ENCODE results near the gene CDK6. TPM values are rescaled to one million over a fixed set of nuclear protein-coding genes. Genes with fewer than 3 reads are reported as not detected.
A peak's percentile ranks its signal among the peaks of the same experiment; 100 is the strongest.

The CDK6 gene
- total RNA-seq, 2 experiments from 2014 or later, result 130 to 138 TPM

DNA sequence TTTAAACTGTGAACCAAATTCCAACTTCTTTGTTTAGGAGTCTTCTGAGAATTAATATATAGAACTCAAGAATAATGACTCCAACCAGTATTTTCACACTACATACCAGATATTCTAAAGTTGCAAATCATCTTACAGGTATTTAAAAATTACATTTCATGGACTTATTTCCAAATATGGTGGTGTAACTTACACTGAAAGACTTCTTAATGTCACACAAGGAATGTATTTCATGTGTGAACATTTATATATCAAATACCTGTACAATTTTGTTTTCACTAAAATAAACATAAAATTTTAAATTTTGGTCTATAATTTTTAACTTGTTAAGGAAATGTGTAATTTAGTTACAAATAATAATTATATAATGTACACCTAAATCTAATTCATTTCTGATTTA, 2.6 kb upstream of the CDK6 start:
- Mint-ChIP-seq H3K27ac (no peak overlapping the region), H3K4me3 (no peak overlapping the region), H3K36me3 (ENCODE audit: low read depth) (peaks cover 6% of the 10 kb centered on the region), H3K9me3 (peaks cover 3% of the 10 kb centered on the region), H3K4me1 (ENCODE audit: low read depth) (peaks cover 19% of the 10 kb centered on the region), H3K27me3 (peaks cover 24% of the 10 kb centered on the region)
- POLR2A ChIA-PET, result interaction anchor here (0.7 kb wide), 1 partner anchor 15 kb away, joined by 3 read pairs; no protein-coding TSS in a partner anchor
- CTCF ChIA-PET, result interaction anchor here (0.8 to 2.2 kb wide), 2 partner anchors 33 to 65 kb away, joined by 3 to 6 read pairs; no protein-coding TSS in a partner anchor
- DNase-seq (no peak), ATAC-seq (no peak)
- intact Hi-C loops (cut with micrococcal nuclease), result no loop called here
- TF ChIP-seq, protein P1, sequence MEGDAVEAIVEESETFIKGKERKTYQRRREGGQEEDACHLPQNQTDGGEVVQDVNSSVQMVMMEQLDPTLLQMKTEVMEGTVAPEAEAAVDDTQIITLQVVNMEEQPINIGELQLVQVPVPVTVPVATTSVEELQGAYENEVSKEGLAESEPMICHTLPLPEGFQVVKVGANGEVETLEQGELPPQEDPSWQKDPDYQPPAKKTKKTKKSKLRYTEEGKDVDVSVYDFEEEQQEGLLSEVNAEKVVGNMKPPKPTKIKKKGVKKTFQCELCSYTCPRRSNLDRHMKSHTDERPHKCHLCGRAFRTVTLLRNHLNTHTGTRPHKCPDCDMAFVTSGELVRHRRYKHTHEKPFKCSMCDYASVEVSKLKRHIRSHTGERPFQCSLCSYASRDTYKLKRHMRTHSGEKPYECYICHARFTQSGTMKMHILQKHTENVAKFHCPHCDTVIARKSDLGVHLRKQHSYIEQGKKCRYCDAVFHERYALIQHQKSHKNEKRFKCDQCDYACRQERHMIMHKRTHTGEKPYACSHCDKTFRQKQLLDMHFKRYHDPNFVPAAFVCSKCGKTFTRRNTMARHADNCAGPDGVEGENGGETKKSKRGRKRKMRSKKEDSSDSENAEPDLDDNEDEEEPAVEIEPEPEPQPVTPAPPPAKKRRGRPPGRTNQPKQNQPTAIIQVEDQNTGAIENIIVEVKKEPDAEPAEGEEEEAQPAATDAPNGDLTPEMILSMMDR (IDR thresholded peaks at IDR 0.05), result no peak

DNA sequence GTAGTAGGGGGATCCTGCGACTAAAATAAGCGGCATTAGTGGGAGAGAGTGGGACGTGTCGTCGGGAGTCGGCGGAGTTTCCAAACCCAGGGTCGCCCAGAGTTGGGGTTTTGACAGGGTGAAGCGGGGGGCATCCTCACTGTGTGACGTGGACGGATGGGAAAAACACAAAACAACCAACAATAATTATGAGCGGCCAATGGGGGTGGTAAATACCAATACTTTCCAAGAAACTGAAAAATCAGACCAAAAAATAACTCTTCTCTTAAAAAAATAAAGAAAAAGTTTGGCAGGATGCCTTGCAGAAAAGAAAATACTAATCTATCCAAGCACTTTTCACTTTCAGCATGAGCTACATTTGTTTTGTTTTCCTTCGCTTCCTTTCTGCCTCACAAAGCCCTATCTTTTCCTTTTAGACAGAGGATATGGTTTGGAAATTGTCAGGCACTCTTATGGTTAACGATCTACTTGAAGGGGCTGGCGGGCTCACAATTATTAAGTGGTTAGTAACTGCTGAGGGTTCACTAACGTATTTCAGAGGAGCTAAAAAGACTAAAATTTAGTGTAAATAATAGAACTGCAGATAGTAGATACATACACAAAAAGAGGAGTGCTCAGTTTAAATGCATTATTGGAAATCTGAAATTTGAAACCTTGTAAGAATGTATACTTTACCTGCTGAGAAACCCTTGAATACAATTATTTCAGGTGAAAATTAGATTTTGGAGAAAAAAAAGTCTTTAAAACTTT, 802 bp upstream of the CDK6 start:
- peak overlapping the region; percentile 90 for H3K27ac Mint-ChIP-seq
- peaks cover 16% of the 10 kb centered on the region for H3K27me3 Mint-ChIP-seq
- ChIA-PET POLR2A (interaction anchor here (0.7 to 2.1 kb wide), 7 partner anchors 18 to 205 kb away, joined by 3 to 10 read pairs (median 4); no protein-coding TSS in a partner anchor), CTCF (interaction anchor here (0.7 to 2.2 kb wide), 9 partner anchors 14 to 226 kb away, joined by 3 to 6 read pairs (median 3); no protein-coding TSS in a partner anchor)
- peak; percentile 51 for DNase-seq
- peaks cover 20% of the 10 kb centered on the region for H3K4me1 Mint-ChIP-seq (ENCODE audit: low read depth)
- no peaks in the 10 kb centered on the region for H3K9me3 Mint-ChIP-seq
- intact Hi-C loops (cut with micrococcal nuclease), result no loop called here
- no peak for ATAC-seq
- H3K4me3 Mint-ChIP-seq, result peak overlapping the region; percentile 94
- TF ChIP-seq, protein P1 (IDR thresholded peaks at IDR 0.05), result no peak
- peaks cover 22% of the 10 kb centered on the region for H3K36me3 Mint-ChIP-seq (ENCODE audit: low read depth)

DNA sequence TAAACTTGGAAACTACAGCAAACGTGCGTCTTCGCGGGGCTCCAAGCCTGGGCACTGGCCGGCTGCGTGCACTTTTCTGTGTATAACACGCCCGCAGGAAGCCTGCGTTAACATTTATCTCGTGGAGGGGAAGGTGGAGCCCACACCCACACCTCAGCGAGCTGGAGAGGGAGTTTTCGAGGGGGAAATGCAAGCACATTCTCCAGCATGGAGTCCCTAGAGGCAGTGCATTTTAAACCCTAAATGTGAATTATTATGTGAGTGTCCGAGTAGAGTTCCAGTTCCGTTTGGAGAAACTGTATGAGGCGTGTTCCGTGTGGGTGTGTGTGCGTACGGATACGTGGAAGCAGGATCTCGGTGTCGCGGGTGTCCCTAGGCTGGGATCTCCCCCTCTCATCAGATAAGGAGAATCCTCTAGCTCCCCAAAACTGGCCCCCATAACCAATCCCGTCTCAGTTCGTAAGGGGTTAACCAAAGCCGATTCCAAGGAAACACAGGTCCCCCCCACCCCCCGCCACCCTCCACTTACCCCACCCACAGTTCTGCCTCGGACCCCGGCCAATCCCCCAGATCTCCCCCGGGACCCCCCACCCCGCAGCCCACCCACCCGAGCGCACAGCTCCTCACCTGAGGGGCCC, 403 bp downstream of the CDK6 start:
- ATAC-seq (no peak), DNase-seq (peak; percentile 62)
- POLR2A ChIA-PET, result interaction anchor here (0.6 to 4.4 kb wide), 14 partner anchors 8 to 204 kb away, joined by 3 to 52 read pairs (median 5); no protein-coding TSS in a partner anchor
- peaks cover 9% of the 10 kb centered on the region for H3K27me3 Mint-ChIP-seq
- no peaks in the 10 kb centered on the region for H3K9me3 Mint-ChIP-seq
- H3K36me3 Mint-ChIP-seq (ENCODE audit: low read depth), result peaks cover 32% of the 10 kb centered on the region
- peak overlapping the region; percentile 90 for H3K27ac Mint-ChIP-seq
- TF ChIP-seq, protein P1 (IDR thresholded peaks at IDR 0.05), result no peak
- peaks cover 24% of the 10 kb centered on the region for H3K4me1 Mint-ChIP-seq (ENCODE audit: low read depth)
- H3K4me3 Mint-ChIP-seq, result peak overlapping the region; percentile 94
- CTCF ChIA-PET, result interaction anchor here (1.4 to 6.3 kb wide), 3 partner anchors 202 to 220 kb away, joined by 3 to 65 read pairs (median 3); no protein-coding TSS in a partner anchor
- intact Hi-C loops (cut with micrococcal nuclease), result no loop called here

GRCh38 chr7:92835261-92835850, 1.0 kb downstream of the CDK6 start:
- H3K27ac Mint-ChIP-seq, result peak overlapping the region; percentile 90
- DNase-seq, result peak; percentile 70
- H3K27me3 Mint-ChIP-seq, result peaks cover 6% of the 10 kb centered on the region
- TF ChIP-seq, protein P1 (IDR thresholded peaks at IDR 0.05), result no peak
- peaks cover 27% of the 10 kb centered on the region for H3K4me1 Mint-ChIP-seq (ENCODE audit: low read depth)
- no peaks in the 10 kb centered on the region for H3K9me3 Mint-ChIP-seq
- ChIA-PET CTCF (interaction anchor here (6.3 kb wide), 1 partner anchor 213 kb away, joined by 65 read pairs; no protein-coding TSS in a partner anchor), POLR2A (interaction anchor here (0.6 to 4.4 kb wide), 16 partner anchors 9 to 214 kb away, joined by 3 to 52 read pairs (median 5); no protein-coding TSS in a partner anchor)
- peak overlapping the region; percentile 94 for H3K4me3 Mint-ChIP-seq
- peak; percentile 16 for ATAC-seq
- intact Hi-C loops (cut with micrococcal nuclease), result no loop called here
- H3K36me3 Mint-ChIP-seq (ENCODE audit: low read depth), result peaks cover 38% of the 10 kb centered on the region

Data from activated CD8-positive, alpha-beta T cell treated with anti-CD3 and anti-CD28 coated beads for 36 hours (primary cell).